Tibial artery (tissue), 4 donors: Measurements from ENCODE around the gene ARID3B.

Source experiments
- DNase-seq, 2 donors: peaks; one replicate each; pipeline ENCODE4 v3.0.0-alpha.2; 2019
- H3K27ac ChIP-seq, 2 donors: fragments of 200-600 bp; sonication (generic) in 1 of 2; 1 replicate in 1 of 2; 2 replicates in 1 of 2; pipeline ENCODE4 v1.5.1; 2018 to 2019; ENCODE audit warnings: mild to moderate bottlenecking in 1 of 2
- H3K27me3 ChIP-seq, 2 donors: fragments of 200-600 bp; sonication (generic) in 1 of 2; one replicate each; pipeline versions ENCODE4 v1.5.1 to v1.6.0; 2016 to 2019
- H3K36me3 ChIP-seq, 3 donors: fragments of 200-600 bp; sonication (generic) in 2 of 3; one replicate each; pipeline ENCODE4 v1.5.1; 2016 to 2019; ENCODE audit warnings: mild to moderate bottlenecking in 2 of 3
- H3K4me1 ChIP-seq, 4 donors: fragments of 200-600 bp; sonication (generic) in 2 of 4; 1 replicate in 3 of 4; 2 replicates in 1 of 4; pipeline ENCODE4 v1.5.1; 2016 to 2019
- H3K4me3 ChIP-seq, 2 donors: fragments of 200-600 bp; sonication (generic) in 1 of 2; 1 replicate in 1 of 2; 2 replicates in 1 of 2; pipeline ENCODE4 v1.5.1; 2018 to 2019; ENCODE audit warnings: mild to moderate bottlenecking in 2 of 2
- H3K9me3 ChIP-seq, 3 donors: fragments of 200-600 bp; sonication (generic) in 1 of 3; one replicate each; pipeline ENCODE4 v1.5.1; 2016 to 2019
- intact Hi-C: fragments of 100-400 bp; cut with DNase I; formaldehyde crosslinking; loops from one replicate; pipeline ENCODE4 v1.15.0; 2023; ENCODE audit warnings: low total_unique reads
- TF ChIP-seq, protein P1 (sequence below), 2 experiments: fragments of 200-600 bp in 1 of 2; fragments of 450-650 bp in 1 of 2; IDR thresholded peaks; one replicate each; pipeline ENCODE4 v1.5.1; 2017 to 2019; ENCODE audit warnings: antibody characterized with exemption in 2 of 2, mild to moderate bottlenecking in 1 of 2, moderate library complexity in 1 of 2

ARID3B gene

DNA sequence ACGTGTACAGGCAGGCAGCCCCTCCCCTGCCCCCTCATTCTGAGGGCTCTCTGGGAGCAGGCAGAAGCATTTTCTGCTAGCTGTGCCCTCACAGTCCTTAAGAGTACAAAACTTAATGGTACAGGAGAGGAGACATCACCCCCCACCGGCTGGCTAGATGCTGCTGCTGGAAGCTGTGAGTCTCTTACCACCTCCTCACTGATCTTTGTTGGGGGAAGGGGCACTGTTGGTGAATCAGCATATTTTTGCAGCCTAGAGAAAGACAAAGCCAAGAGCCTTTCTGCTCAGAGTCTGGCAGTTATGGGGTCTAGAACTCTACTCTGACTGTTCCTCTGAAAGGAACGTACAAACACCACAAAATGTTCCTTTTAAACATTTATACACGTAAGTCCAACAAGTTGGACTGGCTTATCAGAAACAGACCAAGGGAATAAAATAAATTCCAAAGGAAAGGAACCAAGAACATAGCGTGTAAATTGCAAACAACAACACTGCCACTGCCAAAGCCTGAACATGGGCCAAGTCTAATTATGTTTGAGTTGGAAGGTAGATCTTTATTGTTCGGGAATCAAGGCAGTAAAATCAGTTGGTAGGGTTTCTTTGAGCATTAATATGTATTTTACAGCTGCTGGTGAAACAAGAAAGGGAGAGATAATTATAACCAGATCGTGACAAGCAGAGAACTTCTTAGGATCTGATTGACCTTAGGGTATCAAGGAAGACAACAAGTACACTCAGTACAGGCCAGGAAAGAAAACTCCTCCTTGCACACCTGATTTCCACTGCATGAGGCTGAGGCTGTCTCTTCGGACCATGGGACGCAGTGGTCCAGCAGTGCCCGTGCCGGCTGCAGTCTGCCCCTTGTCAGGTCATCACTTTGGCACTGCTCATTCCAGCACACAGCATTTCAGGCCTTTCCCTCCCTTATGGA, 102.0 kb downstream of the ARID3B start:
- Histone ChIP-seq H3K9me3 (no peaks in the 10 kb centered on the region), H3K27ac (peak overlapping the region; percentile 40 to 46), H3K27me3 (no peaks in the 10 kb centered on the region), H3K4me1 (peaks cover 0 to 32% (median 17%) of the 10 kb centered on the region in 4 donors), H3K36me3 (peaks cover 10 to 41% (median 22%) of the 10 kb centered on the region in 3 donors), H3K4me3 (no peak overlapping the region)
- no peak for DNase-seq
- TF ChIP-seq, protein P1, sequence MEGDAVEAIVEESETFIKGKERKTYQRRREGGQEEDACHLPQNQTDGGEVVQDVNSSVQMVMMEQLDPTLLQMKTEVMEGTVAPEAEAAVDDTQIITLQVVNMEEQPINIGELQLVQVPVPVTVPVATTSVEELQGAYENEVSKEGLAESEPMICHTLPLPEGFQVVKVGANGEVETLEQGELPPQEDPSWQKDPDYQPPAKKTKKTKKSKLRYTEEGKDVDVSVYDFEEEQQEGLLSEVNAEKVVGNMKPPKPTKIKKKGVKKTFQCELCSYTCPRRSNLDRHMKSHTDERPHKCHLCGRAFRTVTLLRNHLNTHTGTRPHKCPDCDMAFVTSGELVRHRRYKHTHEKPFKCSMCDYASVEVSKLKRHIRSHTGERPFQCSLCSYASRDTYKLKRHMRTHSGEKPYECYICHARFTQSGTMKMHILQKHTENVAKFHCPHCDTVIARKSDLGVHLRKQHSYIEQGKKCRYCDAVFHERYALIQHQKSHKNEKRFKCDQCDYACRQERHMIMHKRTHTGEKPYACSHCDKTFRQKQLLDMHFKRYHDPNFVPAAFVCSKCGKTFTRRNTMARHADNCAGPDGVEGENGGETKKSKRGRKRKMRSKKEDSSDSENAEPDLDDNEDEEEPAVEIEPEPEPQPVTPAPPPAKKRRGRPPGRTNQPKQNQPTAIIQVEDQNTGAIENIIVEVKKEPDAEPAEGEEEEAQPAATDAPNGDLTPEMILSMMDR (IDR thresholded peaks at IDR 0.05), result no peak
- intact Hi-C loops, result no loop called here

DNA sequence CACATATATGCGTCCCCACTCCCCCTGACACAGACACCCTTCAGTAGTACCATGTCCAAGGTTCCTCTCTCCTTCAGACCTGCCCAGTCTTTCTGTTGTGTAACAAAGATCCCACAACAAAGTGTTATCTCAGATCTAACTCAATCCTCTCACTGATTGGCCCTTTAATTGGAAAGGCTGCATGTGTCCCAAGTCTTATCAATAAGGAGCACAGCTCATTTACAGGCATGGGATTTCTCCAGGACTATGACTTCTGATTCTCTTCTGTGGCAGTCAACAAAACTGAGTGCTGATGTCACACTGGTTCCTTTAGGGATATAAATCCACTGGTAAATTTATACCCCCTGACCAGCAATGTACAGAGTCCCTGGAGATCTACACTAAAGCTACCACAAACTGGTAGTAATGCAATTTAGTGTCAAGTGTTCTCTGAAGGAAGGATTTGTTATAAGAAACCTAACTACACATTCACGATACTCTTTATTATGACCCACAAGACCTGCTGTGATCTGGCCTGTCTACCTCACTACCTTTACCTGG, 102.7 kb downstream of the ARID3B start:
- H3K9me3 ChIP-seq, result no peaks in the 10 kb centered on the region
- H3K4me1 ChIP-seq, result peaks cover 0 to 32% (median 17%) of the 10 kb centered on the region in 4 donors
- H3K36me3 ChIP-seq, result peaks cover 10 to 35% (median 17%) of the 10 kb centered on the region in 3 donors
- DNase-seq, result no peak
- peak overlapping the region; percentile 40 to 46 for H3K27ac ChIP-seq
- no peaks in the 10 kb centered on the region for H3K27me3 ChIP-seq
- no peak overlapping the region for H3K4me3 ChIP-seq
- TF ChIP-seq, protein P1 (IDR thresholded peaks at IDR 0.05), result no peak
- intact Hi-C loops, result no loop called here

DNA sequence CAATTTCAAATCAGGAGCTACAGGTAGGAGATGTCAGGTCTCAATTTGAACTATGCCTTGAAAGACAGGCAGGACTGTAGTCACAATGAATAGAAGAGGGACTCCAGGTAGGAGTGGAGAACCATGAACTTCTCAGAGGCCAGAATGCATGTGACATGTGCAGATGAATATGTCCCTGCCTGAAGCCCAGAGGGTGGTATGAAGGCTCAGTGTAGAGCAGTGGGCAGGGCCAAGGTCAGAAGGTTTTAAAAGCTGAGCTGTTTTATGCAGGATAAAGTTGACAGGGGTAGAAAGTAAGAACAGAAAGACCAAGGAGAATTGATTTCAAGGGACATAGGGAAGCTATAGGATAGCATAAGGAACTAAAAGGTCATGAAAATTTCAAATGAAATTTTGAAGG, 105.5 kb downstream of the ARID3B start:
- TF ChIP-seq, protein P1 (IDR thresholded peaks at IDR 0.05), result no peak
- H3K27me3 ChIP-seq, result no peaks in the 10 kb centered on the region
- H3K4me3 ChIP-seq, result no peak overlapping the region
- intact Hi-C loops, result no loop called here
- DNase-seq, result no peak
- peaks cover 0 to 8% (median 4%) of the 10 kb centered on the region in 3 donors for H3K36me3 ChIP-seq
- no peak overlapping the region for H3K27ac ChIP-seq
- no peaks in the 10 kb centered on the region for H3K9me3 ChIP-seq
- peaks cover 0 to 31% (median 17%) of the 10 kb centered on the region in 4 donors for H3K4me1 ChIP-seq
